IMR-90 (cell line): ENCODE data around the gene TRIO. TPM values are rescaled to one million over a fixed set of nuclear protein-coding genes. Genes with fewer than 3 reads are reported as not detected.

Source experiments
- ATAC-seq: fragments of 200-7000 bp; cut with Tn5 transposase; 2 replicates; pipeline ENCODE4 v1.9.1; 2020; ENCODE audit warnings: low read depth, mild to moderate bottlenecking, moderate library complexity
- BruUV-seq: library from RNA; stranded (reverse); fragments of 400-500 nt; replicated peaks from 2 replicates; lab custom pipeline; 2021; lab: Mats Ljungman, UMichigan
- CTCF ChIA-PET: fragments of 300-600 bp; formaldehyde crosslinking; extraction: SDS; loops from one replicate; lab custom pipeline; 2021; ENCODE audit warnings: antibody characterized with exemption; lab: Yijun Ruan, JAX
- POLR2A ChIA-PET: fragments of 300-600 bp; sonication (Branson Sonifier 250); formaldehyde crosslinking; loops from one replicate; lab custom pipeline; 2022; ENCODE audit warnings: antibody characterized with exemption; ENCODE audit not compliant: unreplicated experiment; lab: Charles Lee
- DNase-seq: peaks from one replicate; pipeline ENCODE4 v3.0.0; 2013
- H2AFZ ChIP-seq: replicated peaks from 2 replicates; pipeline ENCODE3; 2013; ENCODE audit warnings: low read length, mild to moderate bottlenecking; ENCODE audit not compliant: poor library complexity
- H2AK5ac ChIP-seq: 2 replicates; pipeline ENCODE4 v1.6.1; 2013; ENCODE audit warnings: low read depth, low read length, inconsistent platforms
- H2AK9ac ChIP-seq: replicated peaks from 2 replicates; pipeline ENCODE3; 2013; ENCODE audit warnings: mild to moderate bottlenecking, low read depth, low read length, moderate library complexity; ENCODE audit not compliant: poor library complexity
- H2BK120ac ChIP-seq: 2 replicates; pipeline ENCODE4 v1.6.1; 2013; ENCODE audit warnings: low read depth, low read length, inconsistent platforms
- H2BK15ac ChIP-seq: 3 replicates; pipeline ENCODE4 v1.6.1; 2013; ENCODE audit warnings: low read depth, low read length, inconsistent platforms
- H2BK20ac ChIP-seq: 2 replicates; pipeline ENCODE4 v1.6.1; 2013; ENCODE audit warnings: low read depth, mild to moderate bottlenecking, inconsistent platforms, low read length, moderate library complexity
- H2BK5ac ChIP-seq: 2 replicates; pipeline ENCODE4 v1.6.1; 2013; ENCODE audit warnings: mild to moderate bottlenecking, low read depth, low read length, inconsistent platforms; ENCODE audit not compliant: poor library complexity, severe bottlenecking
- H3K14ac ChIP-seq: replicated peaks from 2 replicates; pipeline ENCODE4 v1.6.1; 2013; ENCODE audit warnings: low read depth, low read length, inconsistent platforms
- H3K18ac ChIP-seq: 2 replicates; pipeline ENCODE4 v1.6.1; 2013; ENCODE audit warnings: low read depth, low read length, control low read depth
- H3K23ac ChIP-seq: 2 replicates; pipeline ENCODE4 v1.6.1; 2013; ENCODE audit warnings: low read depth, low read length, inconsistent platforms
- H3K27ac ChIP-seq: 2 replicates; pipeline ENCODE4 v1.5.1; 2013; ENCODE audit warnings: mild to moderate bottlenecking, control low read depth, low read length; ENCODE audit not compliant: insufficient read depth
- H3K27me3 ChIP-seq: 2 replicates; pipeline ENCODE4 v1.6.1; 2013; ENCODE audit warnings: low read length; ENCODE audit not compliant: control insufficient read depth, insufficient read depth
- H3K36me3 ChIP-seq: 2 replicates; pipeline ENCODE4 v1.6.1; 2013; ENCODE audit warnings: low read length, mixed read lengths; ENCODE audit not compliant: control insufficient read depth, insufficient read depth
- H3K4ac ChIP-seq: 2 replicates; pipeline ENCODE4 v1.6.1; 2013; ENCODE audit warnings: low read depth, low read length, inconsistent platforms
- H3K4me1 ChIP-seq: 2 replicates; pipeline ENCODE4 v1.6.1; 2013; ENCODE audit warnings: low read length, mixed read lengths; ENCODE audit not compliant: control insufficient read depth, insufficient read depth
- H3K4me2 ChIP-seq: 2 replicates; pipeline ENCODE4 v1.6.1; 2013; ENCODE audit warnings: low read depth, mild to moderate bottlenecking, control low read depth, low read length, moderate library complexity
- H3K4me3 ChIP-seq: 2 replicates; pipeline ENCODE4 v1.5.1; 2013; ENCODE audit warnings: low read depth, mild to moderate bottlenecking, control low read depth, low read length, moderate library complexity; ENCODE audit not compliant: insufficient read depth
- H3K56ac ChIP-seq: 2 replicates; pipeline ENCODE4 v1.6.1; 2013; ENCODE audit warnings: low read length, inconsistent platforms; ENCODE audit not compliant: insufficient read depth; ENCODE audit errors: extremely low read depth
- H3K79me1 ChIP-seq, 2 experiments: 2 replicates each; pipeline ENCODE4 v1.6.1; 2013; ENCODE audit warnings: low read length in 2 of 2, inconsistent platforms in 1 of 2, low read depth in 1 of 2
- H3K9ac ChIP-seq: 2 replicates; pipeline ENCODE4 v1.6.1; 2013; ENCODE audit warnings: low read depth, low read length, control low read depth
- H3K9me1 ChIP-seq: 2 replicates; pipeline ENCODE4 v1.6.1; 2013; ENCODE audit warnings: low read length, inconsistent platforms; ENCODE audit not compliant: insufficient read depth
- H3K9me3 ChIP-seq: 2 replicates; pipeline ENCODE4 v1.6.1; 2013; ENCODE audit warnings: low read length; ENCODE audit not compliant: control insufficient read depth, insufficient read depth
- H4K20me1 ChIP-seq: 2 replicates; pipeline ENCODE4 v1.6.1; 2013; ENCODE audit warnings: low read length, inconsistent platforms; ENCODE audit not compliant: insufficient read depth
- H4K5ac ChIP-seq: 2 replicates; pipeline ENCODE4 v1.6.1; 2013; ENCODE audit warnings: mild to moderate bottlenecking, low read depth, low read length, control low read depth
- H4K8ac ChIP-seq, 2 experiments: 2 replicates each; pipeline ENCODE4 v1.6.1; 2013; ENCODE audit warnings: low read depth in 2 of 2, low read length in 2 of 2, control low read depth in 1 of 2, inconsistent platforms in 1 of 2
- H4K91ac ChIP-seq: 2 replicates; pipeline ENCODE4 v1.6.1; 2013; ENCODE audit warnings: low read depth, low read length, inconsistent platforms; ENCODE audit not compliant: insufficient read depth
- BHLHE40 ChIP-seq: fragments of 150-350 bp; IDR thresholded peaks from 2 replicates; pipeline ENCODE4 v1.6.1; 2016; ENCODE audit warnings: mild to moderate bottlenecking, low read depth, low read length
- CEBPB ChIP-seq: IDR thresholded peaks from 2 replicates; pipeline ENCODE4 v1.6.1; 2012; ENCODE audit warnings: low read depth, low read length, improper control_type of control experiment
- CHD1 ChIP-seq: IDR thresholded peaks from 2 replicates; pipeline ENCODE4 v1.6.1; 2012; ENCODE audit warnings: low read depth, low read length, improper control_type of control experiment
- CTCF ChIP-seq: conservative IDR thresholded peaks from 2 replicates; pipeline ENCODE4 v1.5.1; 2012; ENCODE audit warnings: mild to moderate bottlenecking, low read depth, low read length, improper control_type of control experiment
- ELK1 ChIP-seq: fragments of 150-350 bp; IDR thresholded peaks from 2 replicates; pipeline ENCODE4 v1.6.1; 2016; ENCODE audit warnings: low read depth, mild to moderate bottlenecking, low read length, moderate library complexity, borderline replicate concordance
- FOS ChIP-seq: fragments of 150-350 bp; IDR thresholded peaks from 2 replicates; pipeline ENCODE4 v1.6.1; 2016; ENCODE audit warnings: low read depth, low read length
- MAFK ChIP-seq: IDR thresholded peaks from 2 replicates; pipeline ENCODE4 v1.6.1; 2012; ENCODE audit warnings: low read depth, low read length, improper control_type of control experiment
- MXI1 ChIP-seq: IDR thresholded peaks from 2 replicates; pipeline ENCODE4 v1.6.1; 2012; ENCODE audit warnings: low read depth, mild to moderate bottlenecking, low read length, moderate library complexity, borderline replicate concordance
- NFE2L2 ChIP-seq: fragments of 150-350 bp; IDR thresholded peaks from 2 replicates; pipeline ENCODE4 v1.6.1; 2016; ENCODE audit warnings: low read depth, mild to moderate bottlenecking, low read length
- POLR2A ChIP-seq: IDR thresholded peaks from 2 replicates; pipeline ENCODE4 v1.6.1; 2012; ENCODE audit warnings: mild to moderate bottlenecking, low read depth, low read length
- RAD21 ChIP-seq: IDR thresholded peaks from 2 replicates; pipeline ENCODE4 v1.6.1; 2012; ENCODE audit warnings: low read length, improper control_type of control experiment
- RCOR1 ChIP-seq: IDR thresholded peaks from 2 replicates; pipeline ENCODE4 v1.6.1; 2012; ENCODE audit warnings: mild to moderate bottlenecking, low read length, improper control_type of control experiment; ENCODE audit not compliant: insufficient replicate concordance
- RFX5 ChIP-seq: IDR thresholded peaks from 2 replicates; pipeline ENCODE4 v1.8.0; 2012; ENCODE audit warnings: low read depth, mild to moderate bottlenecking, low read length, moderate library complexity
- SMC3 ChIP-seq: fragments of 150-350 bp; IDR thresholded peaks from 2 replicates; pipeline ENCODE4 v1.6.1; 2016; ENCODE audit warnings: low read depth, mild to moderate bottlenecking, antibody characterized with exemption, low read length, moderate library complexity
- USF2 ChIP-seq: fragments of 150-350 bp; IDR thresholded peaks from 2 replicates; pipeline ENCODE4 v1.6.1; 2017; ENCODE audit warnings: mild to moderate bottlenecking, antibody characterized with exemption, low read length, low read depth
- WGBS, 2 experiments: methylation state at CpG; one replicate each; pipeline versions ENCODE4 v1.1.5 to v1.1.7; 2013; ENCODE audit warnings: missing lambda C conversion rate in 2 of 2; ENCODE audit not compliant: insufficient read length in 1 of 2; ENCODE audit errors: extremely low coverage in 2 of 2; 5-methylcytosine and 5-hydroxymethylcytosine counted together
- dilution Hi-C: fragments of 300-500 bp; cut with HindIII; formaldehyde crosslinking; loops from one replicate; pipeline ENCODE4 v1.14.3; 2018; ENCODE audit warnings: low sequenced_read_pairs; ENCODE audit not compliant: unreplicated experiment
- in situ Hi-C: fragments of 300-500 bp; cut with MboI; formaldehyde crosslinking; loops from 3 replicates; pipeline ENCODE4 v1.14.3; 2019; ENCODE audit warnings: low sequenced_read_pairs, inconsistent platforms, mixed read lengths
- intact Hi-C: fragments of 100-400 bp; cut with micrococcal nuclease; formaldehyde crosslinking; loops from 2 replicates; pipeline ENCODE4 v1.10.0; 2022
- polyA plus RNA-seq, 3 experiments: library from polyadenylated mRNA; depleted of rRNA; stranded (reverse); fragments of >200 nt; gene quantifications; 2 replicates each; pipeline ENCODE4 v1.2.3, GENCODE V29; 2012; ENCODE audit warnings: low replicate concordance in 1 of 3
- total RNA-seq: library from RNA; depleted of rRNA; stranded (reverse); fragments of >200 nt; gene quantifications from 2 replicates; pipeline ENCODE4 v1.2.3, GENCODE V29; 2012

The TRIO gene
- total and polyA plus RNA-seq, 2 of the 4 experiments (the other 2 are of a cell fraction), result 206 to 522 TPM

DNA sequence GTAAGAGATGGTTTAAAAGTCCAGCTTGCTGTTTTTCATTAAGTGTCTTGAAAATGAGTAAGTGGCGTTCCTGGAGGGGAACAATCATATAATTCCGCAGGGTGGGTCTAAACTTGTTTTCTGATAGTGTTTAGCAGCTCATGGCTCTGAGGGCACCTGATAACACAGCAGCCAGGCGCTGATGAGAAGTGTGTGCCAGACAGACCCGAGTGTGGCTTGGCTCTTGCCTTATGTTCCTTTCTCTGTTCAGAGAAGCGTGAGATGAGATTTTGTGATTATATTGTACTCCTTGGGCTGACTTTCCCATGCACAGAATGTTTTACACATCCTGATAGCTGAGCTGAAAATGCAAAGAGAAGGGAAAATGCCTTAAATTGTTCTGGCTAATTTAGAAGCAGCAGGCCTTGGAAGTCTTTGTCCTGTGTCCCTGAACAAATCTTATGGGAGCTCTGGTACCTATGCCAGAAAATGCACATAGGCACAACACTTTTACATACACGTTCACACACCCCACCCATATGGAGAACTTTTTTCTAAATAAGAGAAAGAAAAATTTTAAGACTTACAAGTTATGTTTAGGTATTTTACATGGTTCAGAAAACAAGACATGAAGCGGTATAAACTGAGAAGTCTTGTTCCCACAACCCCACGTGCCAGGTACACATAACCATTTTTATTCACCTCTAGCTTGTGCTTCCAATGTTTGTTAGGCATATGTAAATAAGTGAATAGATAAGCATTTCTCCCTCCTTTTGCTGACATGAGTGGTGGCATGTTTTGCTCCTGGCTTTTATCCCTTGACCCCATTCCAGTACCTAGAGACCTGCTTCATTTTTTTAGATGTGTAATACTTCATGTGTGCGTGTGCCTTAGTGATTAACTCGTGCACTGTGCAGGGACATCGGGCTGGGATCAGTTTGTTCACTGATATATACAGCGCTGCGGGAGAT, 286.2 kb downstream of the TRIO start:
- Histone ChIP-seq H2BK120ac (no peak overlapping the region), H2BK5ac (no peak overlapping the region), H3K9me1 (peaks cover 37% of the 10 kb centered on the region), H3K14ac (no peak overlapping the region), H3K23ac (peak overlapping the region; percentile 1; the same call in 1 of the 2 replicates), H2BK15ac (no peak overlapping the region), H2AK9ac (no peak overlapping the region), H4K5ac (no peak overlapping the region), H4K91ac (no peak overlapping the region), H3K9ac (no peak overlapping the region), H4K20me1 (peaks cover 92% of the 10 kb centered on the region), H3K9me3 (no peaks in the 10 kb centered on the region), H3K27me3 (no peaks in the 10 kb centered on the region), H3K27ac (no peak overlapping the region), H3K56ac (no peak overlapping the region), H2AK5ac (no peak overlapping the region), H3K36me3 (peaks cover 57% of the 10 kb centered on the region), H3K4me1 (peaks cover 48% of the 10 kb centered on the region), H2AFZ (no peak overlapping the region), H4K8ac (no peak overlapping the region), H3K4me2 (no peak overlapping the region), H3K4me3 (no peak overlapping the region), H2BK20ac (no peak overlapping the region), H3K18ac (no peak overlapping the region), H3K79me1 (peaks cover 41 to 90% of the 10 kb centered on the region in 2 experiments), H3K4ac (no peak overlapping the region)
- no peak for DNase-seq
- intact Hi-C loops (no loop called here), in situ Hi-C loops (no loop called here), dilution Hi-C loops (no loop called here)
- ATAC-seq, result no peak
- POLR2A ChIA-PET, result no interaction called here
- no TSS peak for BruUV-seq
- CTCF ChIA-PET, result no interaction called here
- WGBS, 2 experiments, result no CpG with 5 or more reads among the region's 13 CpGs
- TF ChIP-seq POLR2A (no peak), ELK1 (no peak), NFE2L2 (no peak), CEBPB (no peak), FOS (no peak), RAD21 (no peak), CHD1 (no peak), USF2 (no peak), BHLHE40 (no peak), CTCF (no peak), MXI1 (no peak), MAFK (no peak), RCOR1 (no peak), SMC3 (no peak), RFX5 (no peak)
